H9 (cell line): Measurements from ENCODE around the gene NCDN. TPM values are rescaled to one million over a fixed set of nuclear protein-coding genes. Genes with fewer than 3 reads are reported as not detected.

Experiments
- DNase-seq: peaks from one replicate; pipeline ENCODE4 v3.0.0-alpha.2; 2017
- H2AFZ ChIP-seq: one replicate; pipeline ENCODE4 v1.6.1; 2013; ENCODE audit warnings: mild to moderate bottlenecking, low read length, control low read depth, moderate library complexity
- H2AK5ac ChIP-seq: 2 replicates; pipeline ENCODE4 v1.6.1; 2013; ENCODE audit warnings: low read length, control low read depth, mixed read lengths; ENCODE audit not compliant: insufficient read length
- H2BK120ac ChIP-seq: one replicate; pipeline ENCODE4 v1.6.1; 2013; ENCODE audit warnings: low read depth, mild to moderate bottlenecking, low read length, control low read depth, inconsistent platforms; ENCODE audit not compliant: poor library complexity, severe bottlenecking
- H2BK12ac ChIP-seq: 2 replicates; pipeline ENCODE4 v1.6.1; 2013; ENCODE audit warnings: low read length, control low read depth, mixed read lengths, low read depth; ENCODE audit not compliant: insufficient read length
- H2BK15ac ChIP-seq: 2 replicates; pipeline ENCODE4 v1.6.1; 2013; ENCODE audit warnings: low read depth, low read length, control low read depth
- H2BK20ac ChIP-seq: one replicate; pipeline ENCODE4 v1.6.1; 2013; ENCODE audit warnings: low read depth, mild to moderate bottlenecking, low read length, control low read depth, inconsistent platforms; ENCODE audit not compliant: poor library complexity, severe bottlenecking
- H2BK5ac ChIP-seq: 2 replicates; pipeline ENCODE4 v1.6.1; 2013; ENCODE audit warnings: low read length, control low read depth, mixed read lengths; ENCODE audit not compliant: insufficient read length
- H3K14ac ChIP-seq: 2 replicates; pipeline ENCODE4 v1.6.1; 2013; ENCODE audit warnings: low read length, control low read depth; ENCODE audit not compliant: insufficient read depth
- H3K18ac ChIP-seq: 2 replicates; pipeline ENCODE4 v1.6.1; 2013; ENCODE audit warnings: low read depth, mild to moderate bottlenecking, mixed read lengths, low read length, control low read depth; ENCODE audit not compliant: insufficient read length
- H3K23ac ChIP-seq: 2 replicates; pipeline ENCODE4 v1.6.1; 2013; ENCODE audit warnings: low read length, control low read depth, mixed read lengths, low read depth; ENCODE audit not compliant: insufficient read length
- H3K23me2 ChIP-seq: 2 replicates; pipeline ENCODE4 v1.6.1; 2013; ENCODE audit warnings: low read depth, mild to moderate bottlenecking, mixed read lengths, low read length, control low read depth; ENCODE audit not compliant: insufficient read length, poor library complexity, severe bottlenecking
- H3K27ac ChIP-seq: 2 replicates; pipeline ENCODE4 v1.5.1; 2013; ENCODE audit warnings: low read length, control low read depth, mixed read lengths, low read depth; ENCODE audit not compliant: insufficient read length
- H3K27me3 ChIP-seq: 2 replicates; pipeline ENCODE4 v1.6.1; 2013; ENCODE audit warnings: low read length, control low read depth, inconsistent platforms; ENCODE audit not compliant: insufficient read depth
- H3K4ac ChIP-seq: 2 replicates; pipeline ENCODE4 v1.6.1; 2013; ENCODE audit warnings: low read depth, mild to moderate bottlenecking, control low read depth, inconsistent platforms, low read length, moderate library complexity
- H3K4me1 ChIP-seq: 2 replicates; pipeline ENCODE4 v1.6.1; 2013; ENCODE audit warnings: low read length, control low read depth, inconsistent platforms; ENCODE audit not compliant: insufficient read depth
- H3K4me2 ChIP-seq: 2 replicates; pipeline ENCODE4 v1.6.1; 2013; ENCODE audit warnings: low read length, control low read depth, mixed read lengths; ENCODE audit not compliant: insufficient read length, insufficient read depth
- H3K56ac ChIP-seq: 2 replicates; pipeline ENCODE4 v1.6.1; 2013; ENCODE audit warnings: low read depth, mild to moderate bottlenecking, mixed read lengths, low read length, control low read depth; ENCODE audit not compliant: insufficient read length
- H3K79me1 ChIP-seq: 2 replicates; pipeline ENCODE4 v1.6.1; 2013; ENCODE audit warnings: low read depth, mild to moderate bottlenecking, moderate library complexity, low read length, control low read depth, inconsistent platforms; ENCODE audit not compliant: insufficient read depth, poor library complexity, severe bottlenecking
- H3K79me2 ChIP-seq: 2 replicates; pipeline ENCODE4 v1.6.1; 2013; ENCODE audit warnings: low read length, control low read depth, inconsistent platforms; ENCODE audit not compliant: insufficient read depth
- H3K9ac ChIP-seq: 2 replicates; pipeline ENCODE4 v1.6.1; 2013; ENCODE audit warnings: low read length, control low read depth, mixed read lengths; ENCODE audit not compliant: insufficient read length; ENCODE audit errors: extremely low read depth
- H3K9me3 ChIP-seq: one replicate; pipeline ENCODE4 v1.6.1; 2013; ENCODE audit warnings: low read depth, low read length, inconsistent platforms; ENCODE audit not compliant: control insufficient read depth
- H3T11ph ChIP-seq: one replicate; pipeline ENCODE4 v1.6.1; 2013; ENCODE audit warnings: mild to moderate bottlenecking, low read length, control low read depth, inconsistent platforms
- H4K20me1 ChIP-seq: one replicate; pipeline ENCODE4 v1.6.1; 2013; ENCODE audit not compliant: control insufficient read depth, insufficient read length, insufficient read depth
- H4K5ac ChIP-seq: 2 replicates; pipeline ENCODE4 v1.6.1; 2013; ENCODE audit warnings: low read depth, mild to moderate bottlenecking, mixed read lengths, low read length, control low read depth; ENCODE audit not compliant: insufficient read length
- H4K8ac ChIP-seq: replicated peaks from 2 replicates; pipeline ENCODE4 v1.6.1; 2013; ENCODE audit warnings: low read length, control low read depth, mixed read lengths, low read depth; ENCODE audit not compliant: insufficient read length
- H4K91ac ChIP-seq: 2 replicates; pipeline ENCODE4 v1.6.1; 2013; ENCODE audit warnings: low read depth, mild to moderate bottlenecking, moderate library complexity, mixed read lengths, low read length, control low read depth; ENCODE audit not compliant: insufficient read length
- H3K27ac Mint-ChIP-seq, 3 experiments: 2 replicates in 2 of 3; 3 replicates in 1 of 3; pipeline ENCODE4 v1.8.0; 2020 to 2021; ENCODE audit warnings: mixed read lengths in 3 of 3, mild to moderate bottlenecking in 1 of 3, moderate library complexity in 1 of 3
- H3K27me3 Mint-ChIP-seq: 2 replicates; pipeline ENCODE4 v1.8.0; 2021; ENCODE audit warnings: low read depth, mild to moderate bottlenecking, moderate library complexity, mixed read lengths
- H3K36me3 Mint-ChIP-seq, 3 experiments: 2 replicates in 2 of 3; 3 replicates in 1 of 3; pipeline ENCODE4 v1.8.0; 2020 to 2021; ENCODE audit warnings: low read depth in 3 of 3, mixed read lengths in 3 of 3; ENCODE audit not compliant: insufficient read depth in 1 of 3
- H3K4me1 Mint-ChIP-seq, 2 experiments: 2 replicates each; pipeline ENCODE4 v1.8.0; 2020; ENCODE audit warnings: mixed read lengths in 2 of 2
- H3K4me3 Mint-ChIP-seq, 2 experiments: 2 replicates in 1 of 2; 3 replicates in 1 of 2; pipeline ENCODE4 v1.8.0; 2020 to 2021; ENCODE audit warnings: mild to moderate bottlenecking in 2 of 2, mixed read lengths in 2 of 2, moderate library complexity in 1 of 2
- H3K9me3 Mint-ChIP-seq, 2 experiments: 2 replicates in 1 of 2; 3 replicates in 1 of 2; pipeline ENCODE4 v1.8.0; 2020; ENCODE audit warnings: mild to moderate bottlenecking in 2 of 2, mixed read lengths in 2 of 2, moderate library complexity in 1 of 2
- CTCF ChIP-seq: fragments of 200-600 bp; sonication (generic); conservative IDR thresholded peaks from 3 replicates; pipeline ENCODE4 v1.8.0; 2021; ENCODE audit warnings: antibody characterized with exemption, mild to moderate bottlenecking
- WGBS: extraction: QIAGEN DNeasy Blood & Tissue Kit; methylation state at CpG from one replicate; pipeline ENCODE4 v1.1.7; 2013; ENCODE audit warnings: missing lambda C conversion rate, low lambda C conversion rate, mixed read lengths; ENCODE audit not compliant: insufficient read length; ENCODE audit errors: extremely low coverage; 5-methylcytosine and 5-hydroxymethylcytosine counted together
- total RNA-seq: library from RNA; stranded (reverse); gene quantifications from 2 replicates; pipeline ENCODE4 v1.2.1, GENCODE V29; 2021

NCDN gene
- total RNA-seq, 1 experiment from 2014 or later: 44.2 TPM

- no peaks in the 10 kb centered on the region for H4K20me1 ChIP-seq
- no peak overlapping the region for H4K5ac ChIP-seq
- no peak for TF ChIP-seq CTCF
- no peaks in the 10 kb centered on the region for H3K9me3 ChIP-seq
- no peaks in the 10 kb centered on the region for H3K79me2 ChIP-seq
- H2AK5ac ChIP-seq: no peak overlapping the region
- H2AFZ ChIP-seq: no peak overlapping the region
- H2BK15ac ChIP-seq: no peak overlapping the region
- no peak overlapping the region for H2BK120ac ChIP-seq
- H3K36me3 Mint-ChIP-seq: peaks cover 23 to 53% (median 48%) of the 10 kb centered on the region in 3 experiments
- no peak overlapping the region for H3K23ac ChIP-seq
- H4K8ac ChIP-seq: no peak overlapping the region
- no peaks in the 10 kb centered on the region for H3K4me1 ChIP-seq
- H2BK12ac ChIP-seq: no peak overlapping the region
- no peak overlapping the region for H3T11ph ChIP-seq
- no peak for DNase-seq
- H3K4ac ChIP-seq: no peak overlapping the region
- no peak overlapping the region for H3K18ac ChIP-seq
- no peak overlapping the region for H3K4me2 ChIP-seq
- no peak overlapping the region for H2BK20ac ChIP-seq
- no peak overlapping the region for H3K4me3 Mint-ChIP-seq
- no peak overlapping the region for H3K56ac ChIP-seq
- H3K14ac ChIP-seq: no peak overlapping the region; the same call in 1 of the 2 replicates
- H3K27ac Mint-ChIP-seq: no peak overlapping the region
- H3K79me1 ChIP-seq: no peaks in the 10 kb centered on the region
- no peak overlapping the region for H3K27ac ChIP-seq
- H2BK5ac ChIP-seq: no peak overlapping the region
- H3K4me1 Mint-ChIP-seq: peaks cover 7 to 10% of the 10 kb centered on the region in 2 experiments
- no peaks in the 10 kb centered on the region for H3K23me2 ChIP-seq
- H3K27me3 Mint-ChIP-seq: peaks cover 26% of the 10 kb centered on the region
- WGBS: no CpG with 5 or more reads among the region's 11 CpGs
- H4K91ac ChIP-seq: no peak overlapping the region
- H3K9me3 Mint-ChIP-seq: no peaks in the 10 kb centered on the region; a peak in 1 of 5 replicates
- no peak overlapping the region for H3K9ac ChIP-seq
- H3K27me3 ChIP-seq: peaks cover 4% of the 10 kb centered on the region; the same call in 1 of the 2 replicates
These were observed 8.1 kb downstream of the NCDN start for GRCh38 chr1:35565742-35566133.
